NOMO-1 treated with dmso at 0.1 percent for 144 hours (cell line): ENCODE results near the gene CPPED1.

Experiments
- DNase-seq: peaks from one replicate; lab custom pipeline; 2025; ENCODE audit not compliant: unreplicated experiment; lab: John Stamatoyannopoulos, UW

The CPPED1 gene

GRCh38 chr16:12688951-12689850 lies 114.5 kb downstream of the CPPED1 start:
- no peak for DNase-seq

GRCh38 chr16:12685806-12686205 lies 117.9 kb downstream of the CPPED1 start:
- DNase-seq, result no peak

GRCh38 chr16:12682432-12683165 lies 121.1 kb downstream of the CPPED1 start:
- DNase-seq, result no peak

GRCh38 chr16:12681653-12682052 lies 122.0 kb downstream of the CPPED1 start:
- no peak for DNase-seq

GRCh38 chr16:12680531-12680930 lies 123.2 kb downstream of the CPPED1 start:
- DNase-seq, result no peak

- no peak for DNase-seq
These were observed 123.9 kb downstream of the CPPED1 start for GRCh38 chr16:12679660-12680272.

GRCh38 chr16:12678983-12679382 lies 124.7 kb downstream of the CPPED1 start:
- DNase-seq, result no peak

- DNase-seq, result no peak
These were observed 126.2 kb downstream of the CPPED1 start for GRCh38 chr16:12677502-12677901.

- DNase-seq, result no peak
These were observed 127.8 kb downstream of the CPPED1 start for GRCh38 chr16:12675852-12676251.

GRCh38 chr16:12675046-12675445 lies 128.6 kb downstream of the CPPED1 start:
- no peak for DNase-seq

- DNase-seq, result no peak
These were observed 129.2 kb downstream of the CPPED1 start for GRCh38 chr16:12674524-12674923.

GRCh38 chr16:12674071-12674470 lies 129.6 kb downstream of the CPPED1 start:
- no peak for DNase-seq

GRCh38 chr16:12673466-12673865 lies 130.2 kb downstream of the CPPED1 start:
- DNase-seq, result no peak

- DNase-seq, result no peak
These were observed 130.7 kb downstream of the CPPED1 start for GRCh38 chr16:12672986-12673385.

GRCh38 chr16:12669908-12670307 lies 133.8 kb downstream of the CPPED1 start:
- DNase-seq, result no peak

- DNase-seq, result no peak
These were observed 135.8 kb downstream of the CPPED1 start for GRCh38 chr16:12667909-12668308.

- no peak for DNase-seq
These were observed 139.4 kb downstream of the CPPED1 start for GRCh38 chr16:12664164-12664733.

GRCh38 chr16:12661656-12662172 lies 142.0 kb downstream of the CPPED1 start:
- no peak for DNase-seq

- no peak for DNase-seq
These were observed 143.8 kb downstream of the CPPED1 start for GRCh38 chr16:12659871-12660270.

- DNase-seq, result no peak
These were observed 145.2 kb downstream of the CPPED1 start for GRCh38 chr16:12658506-12658905.

GRCh38 chr16:12655537-12655936 lies 148.2 kb downstream of the CPPED1 start:
- no peak for DNase-seq
